ENCODE measurements around the gene VAV2.

DNA sequence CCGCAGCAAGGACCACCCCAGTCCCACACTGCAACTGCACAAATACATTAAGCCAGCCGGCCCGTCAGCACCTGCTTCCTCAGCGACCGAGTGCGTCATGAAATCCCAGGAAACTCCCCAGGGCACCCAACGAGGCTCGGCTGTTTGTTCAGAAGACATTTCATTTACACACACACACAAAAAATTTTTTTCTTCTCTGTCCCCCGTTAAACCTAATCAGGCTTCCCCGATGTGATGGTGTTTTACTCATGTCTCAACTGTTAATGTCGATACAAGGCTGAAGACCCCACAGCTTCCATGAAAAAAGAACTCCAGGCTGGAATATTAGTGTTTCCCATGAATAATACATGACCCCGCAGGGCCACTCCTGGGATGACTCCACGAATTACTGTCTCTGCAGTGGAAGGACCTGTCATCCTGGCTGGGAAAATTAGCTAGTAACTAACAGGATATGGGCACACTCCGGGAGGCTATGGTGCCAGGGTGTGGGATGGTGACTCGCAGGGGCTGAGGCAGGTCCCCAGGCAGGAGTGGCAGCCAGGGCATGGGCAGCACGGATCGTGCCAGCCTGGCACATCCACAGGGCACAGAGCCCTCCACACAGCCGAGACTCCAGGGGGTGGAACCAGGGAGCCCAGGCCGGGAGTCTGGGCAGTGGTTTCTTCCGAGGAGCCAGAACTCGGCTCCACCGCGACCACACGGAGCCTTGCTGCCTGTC lies 102.4 kb downstream of the VAV2 start:
- TF ChIP-seq POLR2AphosphoS5 (IDR thresholded peaks at IDR 0.05; ENCODE audit: low read depth, low read length), result no peak
- TF ChIP-seq SIN3A (IDR thresholded peaks at IDR 0.05; ENCODE audit: borderline replicate concordance, insufficient read depth, low read depth, low read length), result no peak
- TF ChIP-seq, protein P1, sequence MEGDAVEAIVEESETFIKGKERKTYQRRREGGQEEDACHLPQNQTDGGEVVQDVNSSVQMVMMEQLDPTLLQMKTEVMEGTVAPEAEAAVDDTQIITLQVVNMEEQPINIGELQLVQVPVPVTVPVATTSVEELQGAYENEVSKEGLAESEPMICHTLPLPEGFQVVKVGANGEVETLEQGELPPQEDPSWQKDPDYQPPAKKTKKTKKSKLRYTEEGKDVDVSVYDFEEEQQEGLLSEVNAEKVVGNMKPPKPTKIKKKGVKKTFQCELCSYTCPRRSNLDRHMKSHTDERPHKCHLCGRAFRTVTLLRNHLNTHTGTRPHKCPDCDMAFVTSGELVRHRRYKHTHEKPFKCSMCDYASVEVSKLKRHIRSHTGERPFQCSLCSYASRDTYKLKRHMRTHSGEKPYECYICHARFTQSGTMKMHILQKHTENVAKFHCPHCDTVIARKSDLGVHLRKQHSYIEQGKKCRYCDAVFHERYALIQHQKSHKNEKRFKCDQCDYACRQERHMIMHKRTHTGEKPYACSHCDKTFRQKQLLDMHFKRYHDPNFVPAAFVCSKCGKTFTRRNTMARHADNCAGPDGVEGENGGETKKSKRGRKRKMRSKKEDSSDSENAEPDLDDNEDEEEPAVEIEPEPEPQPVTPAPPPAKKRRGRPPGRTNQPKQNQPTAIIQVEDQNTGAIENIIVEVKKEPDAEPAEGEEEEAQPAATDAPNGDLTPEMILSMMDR (IDR thresholded peaks at IDR 0.05), result no peak
- no peak for TF ChIP-seq REST (IDR thresholded peaks at IDR 0.05; ENCODE audit: insufficient read depth in 1 of 2, low read depth in 2 of 2, low read length in 1 of 2)
